SK-N-SH (cell line): ENCODE results near the gene TMEM221. TPM values are rescaled to one million over a fixed set of nuclear protein-coding genes. Genes with fewer than 3 reads are reported as not detected.

Experiments used
- CTCF ChIA-PET: fragments of 300-600, 350-600 bp; formaldehyde crosslinking; extraction: SDS; loops from one replicate; lab custom pipeline; 2021; lab: Yijun Ruan, JAX
- POLR2A ChIA-PET: fragments of 350-600 bp; sonication (Branson Sonifier 250); formaldehyde crosslinking; extraction: SDS; loops from one replicate; lab custom pipeline; 2020; ENCODE audit warnings: antibody characterized with exemption, inconsistent platforms; lab: Yijun Ruan, JAX
- DNase-seq: peaks from one replicate; pipeline ENCODE4 v3.0.0; 2012
- H2AFZ ChIP-seq: fragments of 200-600 bp; sonication (generic); 2 replicates; pipeline ENCODE4 v1.8.1; 2016; ENCODE audit warnings: antibody characterized with exemption, mild to moderate bottlenecking, low read depth
- H3F3A ChIP-seq: fragments of 200-600 bp; sonication (generic); replicated peaks from 2 replicates; pipeline ENCODE3; 2016; ENCODE audit warnings: antibody characterized with exemption, mild to moderate bottlenecking; ENCODE audit not compliant: insufficient read depth
- H3K27ac ChIP-seq, 2 experiments: fragments of 200-500 bp in 1 of 2; fragments of 200-600 bp in 1 of 2; sonication (Bioruptor generic) in 1 of 2; sonication (generic), shearing (Covaris generic) in 1 of 2; 2 replicates each; pipeline versions ENCODE4 v1.5.1 to v1.6.1; 2014 to 2016; ENCODE audit warnings: low read depth in 2 of 2, inconsistent platforms in 1 of 2, low read length in 1 of 2, mild to moderate bottlenecking in 1 of 2, mixed read lengths in 1 of 2
- H3K27me3 ChIP-seq: fragments of 200-600 bp; sonication (generic), shearing (Covaris generic); 2 replicates; pipeline ENCODE4 v1.6.1; 2016; ENCODE audit warnings: mixed run types; ENCODE audit not compliant: insufficient read depth
- H3K36me3 ChIP-seq, 2 experiments: fragments of 200-500 bp in 1 of 2; fragments of 200-600 bp in 1 of 2; sonication (Bioruptor generic) in 1 of 2; sonication (generic) in 1 of 2; replicated peaks in 1 of 2; 2 replicates each; pipeline versions ENCODE3 to v1.5.1; 2014 to 2016; ENCODE audit warnings: low read length in 1 of 2, mild to moderate bottlenecking in 1 of 2; ENCODE audit not compliant: insufficient read depth in 2 of 2, control insufficient read depth in 1 of 2
- H3K4me1 ChIP-seq, 2 experiments: fragments of 200-500 bp in 1 of 2; fragments of 200-600 bp in 1 of 2; sonication (Bioruptor generic) in 1 of 2; sonication (generic), shearing (Covaris generic) in 1 of 2; 2 replicates each; pipeline versions ENCODE4 v1.5.1 to v1.6.1; 2014 to 2016; ENCODE audit warnings: low read depth in 1 of 2, low read length in 1 of 2, mixed run types in 1 of 2; ENCODE audit not compliant: insufficient read depth in 2 of 2, control insufficient read depth in 1 of 2
- H3K4me2 ChIP-seq: fragments of 200-600 bp; sonication (generic), shearing (Covaris generic); 2 replicates; pipeline ENCODE4 v1.6.1; 2017; ENCODE audit warnings: mixed run types
- H3K4me3 ChIP-seq, 2 experiments: fragments of 200-500 bp in 1 of 2; fragments of 200-600 bp in 1 of 2; sonication (Bioruptor generic) in 1 of 2; sonication (generic), shearing (Covaris generic) in 1 of 2; 2 replicates each; pipeline versions ENCODE4 v1.5.1 to v1.8.1; 2014 to 2016; ENCODE audit warnings: low read depth in 2 of 2, inconsistent platforms in 1 of 2, low read length in 1 of 2, mild to moderate bottlenecking in 1 of 2, mixed read lengths in 1 of 2, moderate library complexity in 1 of 2
- H3K79me2 ChIP-seq: fragments of 200-600 bp; sonication (generic); 2 replicates; pipeline ENCODE4 v1.8.1; 2017; ENCODE audit warnings: mild to moderate bottlenecking; ENCODE audit not compliant: insufficient read depth
- H3K9ac ChIP-seq: fragments of 200-600 bp; sonication (generic); 2 replicates; pipeline ENCODE4 v1.6.1; 2017; ENCODE audit warnings: mixed run types
- H3K9me2 ChIP-seq: fragments of 200-600 bp; sonication (generic); 2 replicates; pipeline ENCODE4 v1.6.1; 2017; ENCODE audit warnings: mixed run types
- H3K9me3 ChIP-seq: fragments of 200-600 bp; sonication (generic); 2 replicates; pipeline ENCODE4 v1.6.1; 2017; ENCODE audit warnings: mixed run types, mild to moderate bottlenecking, moderate library complexity
- H4K20me1 ChIP-seq: fragments of 200-600 bp; sonication (generic); 2 replicates; pipeline ENCODE4 v1.6.1; 2017; ENCODE audit warnings: mild to moderate bottlenecking, mixed run types; ENCODE audit not compliant: insufficient read depth
- EP300 ChIP-seq, 2 experiments: IDR thresholded peaks; 2 replicates each; pipeline versions ENCODE4 v1.4.0 to v1.6.1; 2012; ENCODE audit warnings: borderline replicate concordance in 1 of 2, low read depth in 1 of 2, low read length in 1 of 2
- EZH2phosphoT487 ChIP-seq: fragments of 200-600 bp; sonication (generic); IDR thresholded peaks from 2 replicates; pipeline ENCODE4 v1.6.1; 2017; ENCODE audit warnings: low read depth, mixed run types, mild to moderate bottlenecking, antibody characterized with exemption, moderate library complexity, borderline replicate concordance
- FOSL2 ChIP-seq: IDR thresholded peaks from 2 replicates; pipeline ENCODE4 v1.4.0; 2012; ENCODE audit warnings: low read depth, mild to moderate bottlenecking, moderate library complexity, borderline replicate concordance
- FOXJ3 ChIP-seq: sonication (generic); formaldehyde crosslinking; IDR thresholded peaks from 2 replicates; pipeline ENCODE4 v1.5.1; 2020; ENCODE audit warnings: mild to moderate bottlenecking, missing genetic modification reagents
- FOXM1 ChIP-seq: IDR thresholded peaks from 2 replicates; pipeline ENCODE4 v1.4.0; 2012; ENCODE audit warnings: low read depth, mild to moderate bottlenecking
- JUND ChIP-seq: IDR thresholded peaks from 2 replicates; pipeline ENCODE4 v1.4.0; 2012
- POLR2AphosphoS5 ChIP-seq: IDR thresholded peaks from 2 replicates; pipeline ENCODE4 v1.6.1; 2012; ENCODE audit warnings: low read depth, low read length
- RAD21 ChIP-seq: IDR thresholded peaks from 2 replicates; pipeline ENCODE4 v1.6.1; 2012; ENCODE audit warnings: mild to moderate bottlenecking, low read length
- SIN3A ChIP-seq: IDR thresholded peaks from 2 replicates; pipeline ENCODE4 v1.6.1; 2012; ENCODE audit warnings: low read depth, mild to moderate bottlenecking, low read length, moderate library complexity, borderline replicate concordance
- TAF1 ChIP-seq: IDR thresholded peaks from 2 replicates; pipeline ENCODE4 v1.6.1; 2012; ENCODE audit warnings: low read depth, mild to moderate bottlenecking, low read length, moderate library complexity, borderline replicate concordance
- TCF12 ChIP-seq: IDR thresholded peaks from 2 replicates; pipeline ENCODE4 v1.4.0; 2012
- YY1 ChIP-seq: IDR thresholded peaks from 2 replicates; pipeline ENCODE4 v1.4.0; 2012; ENCODE audit warnings: low read depth, mild to moderate bottlenecking
- WGBS: methylation state at CpG from one replicate; pipeline ENCODE4 v1.1.6; 2017; ENCODE audit warnings: low lambda C conversion rate; 5-methylcytosine and 5-hydroxymethylcytosine counted together
- polyA plus RNA-seq, 3 experiments: library from polyadenylated mRNA; depleted of rRNA; stranded (reverse); fragments of >200 nt; gene quantifications; 2 replicates each; pipeline ENCODE4 v1.2.3, GENCODE V29; 2012
- TF ChIP-seq, protein P1 (sequence below): IDR thresholded peaks from 2 replicates; pipeline ENCODE4 v1.4.0; 2012; ENCODE audit warnings: low read depth, borderline replicate concordance
- TF ChIP-seq, protein P2 (sequence below): IDR thresholded peaks from 2 replicates; pipeline ENCODE4 v1.4.0; 2012; ENCODE audit warnings: low read depth
- TF ChIP-seq, protein P3 (sequence below): fragments of 150-350 bp; IDR thresholded peaks from 2 replicates; pipeline ENCODE4 v1.6.1; 2017; ENCODE audit warnings: antibody characterized with exemption, low read length, low read depth, borderline replicate concordance
- TF ChIP-seq, protein P4 (sequence below): fragments of 200-600 bp; sonication (generic); IDR thresholded peaks from 2 replicates; pipeline ENCODE4 v1.6.1; 2017; ENCODE audit warnings: antibody characterized with exemption, mild to moderate bottlenecking, moderate library complexity
- TF ChIP-seq, protein P5 (sequence below): IDR thresholded peaks from 2 replicates; pipeline ENCODE4; 2012
- TF ChIP-seq, protein P6 (sequence below): fragments of 150-350 bp; IDR thresholded peaks from 2 replicates; pipeline ENCODE4 v1.6.1; 2016; ENCODE audit warnings: mild to moderate bottlenecking, low read depth, low read length

Gene TMEM221
- polyA plus RNA-seq, 1 of the 3 experiments (the other 2 are of a cell fraction) = 0.62 TPM

DNA sequence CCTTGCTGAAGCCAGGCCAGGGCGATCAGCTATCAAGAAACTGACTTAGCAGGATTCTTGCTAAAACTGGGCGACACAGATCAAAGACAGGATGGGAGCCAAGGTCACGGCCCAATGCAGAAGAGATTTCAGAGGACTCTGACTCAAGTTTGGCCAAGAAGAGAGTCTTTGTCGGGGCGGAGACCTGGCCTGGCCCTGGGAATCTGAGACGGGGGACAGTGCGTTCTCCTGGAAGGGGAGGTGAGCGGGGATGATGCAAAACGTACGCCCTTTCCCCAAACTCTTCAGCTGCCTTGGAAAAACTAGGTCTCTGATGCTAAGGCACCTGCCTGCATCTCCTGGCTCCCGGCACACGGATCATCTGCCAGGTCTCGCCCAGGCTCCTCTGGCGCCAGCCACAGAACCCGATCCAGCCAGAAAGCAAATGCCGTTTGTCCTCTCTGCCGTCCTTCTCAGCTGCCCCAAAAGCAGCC is 18.8 kb downstream of the TMEM221 start:
- TF ChIP-seq EZH2phosphoT487 (no peak), FOXJ3 (CRISPR knock-in tag) (no peak), YY1 (no peak), FOXM1 (no peak), RAD21 (no peak), TAF1 (no peak), JUND (no peak), SIN3A (no peak)
- TF ChIP-seq, protein P1, sequence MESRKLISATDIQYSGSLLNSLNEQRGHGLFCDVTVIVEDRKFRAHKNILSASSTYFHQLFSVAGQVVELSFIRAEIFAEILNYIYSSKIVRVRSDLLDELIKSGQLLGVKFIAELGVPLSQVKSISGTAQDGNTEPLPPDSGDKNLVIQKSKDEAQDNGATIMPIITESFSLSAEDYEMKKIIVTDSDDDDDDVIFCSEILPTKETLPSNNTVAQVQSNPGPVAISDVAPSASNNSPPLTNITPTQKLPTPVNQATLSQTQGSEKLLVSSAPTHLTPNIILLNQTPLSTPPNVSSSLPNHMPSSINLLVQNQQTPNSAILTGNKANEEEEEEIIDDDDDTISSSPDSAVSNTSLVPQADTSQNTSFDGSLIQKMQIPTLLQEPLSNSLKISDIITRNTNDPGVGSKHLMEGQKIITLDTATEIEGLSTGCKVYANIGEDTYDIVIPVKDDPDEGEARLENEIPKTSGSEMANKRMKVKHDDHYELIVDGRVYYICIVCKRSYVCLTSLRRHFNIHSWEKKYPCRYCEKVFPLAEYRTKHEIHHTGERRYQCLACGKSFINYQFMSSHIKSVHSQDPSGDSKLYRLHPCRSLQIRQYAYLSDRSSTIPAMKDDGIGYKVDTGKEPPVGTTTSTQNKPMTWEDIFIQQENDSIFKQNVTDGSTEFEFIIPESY = no peak
- TF ChIP-seq, protein P2, sequence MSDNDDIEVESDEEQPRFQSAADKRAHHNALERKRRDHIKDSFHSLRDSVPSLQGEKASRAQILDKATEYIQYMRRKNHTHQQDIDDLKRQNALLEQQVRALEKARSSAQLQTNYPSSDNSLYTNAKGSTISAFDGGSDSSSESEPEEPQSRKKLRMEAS = no peak
- TF ChIP-seq, protein P3, sequence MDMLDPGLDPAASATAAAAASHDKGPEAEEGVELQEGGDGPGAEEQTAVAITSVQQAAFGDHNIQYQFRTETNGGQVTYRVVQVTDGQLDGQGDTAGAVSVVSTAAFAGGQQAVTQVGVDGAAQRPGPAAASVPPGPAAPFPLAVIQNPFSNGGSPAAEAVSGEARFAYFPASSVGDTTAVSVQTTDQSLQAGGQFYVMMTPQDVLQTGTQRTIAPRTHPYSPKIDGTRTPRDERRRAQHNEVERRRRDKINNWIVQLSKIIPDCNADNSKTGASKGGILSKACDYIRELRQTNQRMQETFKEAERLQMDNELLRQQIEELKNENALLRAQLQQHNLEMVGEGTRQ = no peak
- H3K36me3 ChIP-seq = no peaks in the 10 kb centered on the region
- no peaks in the 10 kb centered on the region for H3K27me3 ChIP-seq
- DNase-seq = no peak
- ChIA-PET POLR2A (no interaction called here), CTCF (interaction anchor here (1.0 to 2.9 kb wide), 4 partner anchors 10 to 44 kb away, joined by 3 to 11 read pairs (median 4); partner anchors contain the start of gene MVB12A)
- peaks cover 4% of the 10 kb centered on the region for H3F3A ChIP-seq
- H3K9me2 ChIP-seq = no peaks in the 10 kb centered on the region
- no peaks in the 10 kb centered on the region; a peak in 1 of 4 replicates for H3K4me1 ChIP-seq
- H3K4me2 ChIP-seq = no peak overlapping the region
- no peak overlapping the region for H3K27ac ChIP-seq
- H3K79me2 ChIP-seq = no peaks in the 10 kb centered on the region
- no peak overlapping the region for H2AFZ ChIP-seq
- no peaks in the 10 kb centered on the region for H3K9me3 ChIP-seq
- no peak overlapping the region for H3K9ac ChIP-seq
- H3K4me3 ChIP-seq = no peak overlapping the region
- no peaks in the 10 kb centered on the region for H4K20me1 ChIP-seq
- WGBS = 87% methylated on average over 11 of the region's 17 CpGs

DNA sequence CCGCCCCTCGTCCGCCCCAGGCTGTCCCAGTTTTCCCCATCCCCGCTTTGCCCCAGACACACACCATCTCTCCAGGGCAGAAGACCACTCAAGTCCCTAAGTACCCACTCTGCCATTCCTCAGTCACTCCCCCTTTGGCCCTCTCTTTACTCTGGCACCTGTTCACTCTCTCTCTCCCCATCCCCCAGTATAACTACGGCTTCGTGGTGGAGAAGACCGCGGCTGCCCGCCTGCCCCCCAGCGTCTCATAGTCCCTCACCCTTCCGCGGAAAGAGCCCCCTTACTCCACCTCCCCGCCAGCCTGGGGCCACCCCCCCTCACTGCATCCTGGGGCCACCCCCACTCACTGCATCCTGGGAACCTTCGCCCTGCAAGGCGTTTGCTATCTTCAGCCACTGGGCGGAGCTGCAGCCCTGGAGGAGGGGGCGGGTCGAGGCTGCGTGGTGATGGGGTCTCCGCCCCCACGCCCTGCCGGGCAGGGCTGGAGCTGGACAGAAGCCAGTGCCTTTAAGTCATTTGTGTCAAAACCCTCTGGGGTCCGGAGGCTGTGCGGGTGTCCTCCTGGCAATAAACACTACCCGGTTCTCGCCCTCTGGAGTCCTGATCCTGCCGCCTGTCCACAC is 23.6 kb downstream of the TMEM221 start:
- H3K36me3 ChIP-seq = peaks cover 3 to 7% of the 10 kb centered on the region in 2 experiments
- no peak overlapping the region for H3K4me2 ChIP-seq
- peaks cover 0 to 4% of the 10 kb centered on the region in 2 experiments; a peak in 1 of 4 replicates for H3K4me1 ChIP-seq
- H3K79me2 ChIP-seq = no peaks in the 10 kb centered on the region
- H3K9me2 ChIP-seq = no peaks in the 10 kb centered on the region
- no peak overlapping the region for H2AFZ ChIP-seq
- peaks cover 4% of the 10 kb centered on the region for H3F3A ChIP-seq
- no peaks in the 10 kb centered on the region for H3K9me3 ChIP-seq
- POLR2A ChIA-PET = no interaction called here
- H3K27ac ChIP-seq = no peak overlapping the region
- no peaks in the 10 kb centered on the region for H3K27me3 ChIP-seq
- no peaks in the 10 kb centered on the region for H4K20me1 ChIP-seq
- CTCF ChIA-PET = interaction anchor here (0.6 to 1.3 kb wide), 8 partner anchors 10 to 179 kb away, joined by 3 to 7 read pairs (median 4); partner anchors contain the start of gene TMEM221
- peak overlapping the region in 1 of 2 experiments; percentile 26; a peak in 1 of 4 replicates for H3K4me3 ChIP-seq
- H3K9ac ChIP-seq = no peak overlapping the region
- DNase-seq = peak; percentile 91
- 52% methylated on average over 19 of the region's 27 CpGs for WGBS
- TF ChIP-seq EP300 (IDR thresholded peaks at IDR 0.05; ENCODE audit: borderline replicate concordance in 1 of 2, low read depth in 1 of 2, low read length in 1 of 2) (no peak), FOSL2 (no peak), TAF1 (no peak), TCF12 (no peak), SIN3A (no peak), POLR2AphosphoS5 (no peak)
- TF ChIP-seq, protein P4, sequence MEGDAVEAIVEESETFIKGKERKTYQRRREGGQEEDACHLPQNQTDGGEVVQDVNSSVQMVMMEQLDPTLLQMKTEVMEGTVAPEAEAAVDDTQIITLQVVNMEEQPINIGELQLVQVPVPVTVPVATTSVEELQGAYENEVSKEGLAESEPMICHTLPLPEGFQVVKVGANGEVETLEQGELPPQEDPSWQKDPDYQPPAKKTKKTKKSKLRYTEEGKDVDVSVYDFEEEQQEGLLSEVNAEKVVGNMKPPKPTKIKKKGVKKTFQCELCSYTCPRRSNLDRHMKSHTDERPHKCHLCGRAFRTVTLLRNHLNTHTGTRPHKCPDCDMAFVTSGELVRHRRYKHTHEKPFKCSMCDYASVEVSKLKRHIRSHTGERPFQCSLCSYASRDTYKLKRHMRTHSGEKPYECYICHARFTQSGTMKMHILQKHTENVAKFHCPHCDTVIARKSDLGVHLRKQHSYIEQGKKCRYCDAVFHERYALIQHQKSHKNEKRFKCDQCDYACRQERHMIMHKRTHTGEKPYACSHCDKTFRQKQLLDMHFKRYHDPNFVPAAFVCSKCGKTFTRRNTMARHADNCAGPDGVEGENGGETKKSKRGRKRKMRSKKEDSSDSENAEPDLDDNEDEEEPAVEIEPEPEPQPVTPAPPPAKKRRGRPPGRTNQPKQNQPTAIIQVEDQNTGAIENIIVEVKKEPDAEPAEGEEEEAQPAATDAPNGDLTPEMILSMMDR = peak; percentile 45
- TF ChIP-seq, protein P5, sequence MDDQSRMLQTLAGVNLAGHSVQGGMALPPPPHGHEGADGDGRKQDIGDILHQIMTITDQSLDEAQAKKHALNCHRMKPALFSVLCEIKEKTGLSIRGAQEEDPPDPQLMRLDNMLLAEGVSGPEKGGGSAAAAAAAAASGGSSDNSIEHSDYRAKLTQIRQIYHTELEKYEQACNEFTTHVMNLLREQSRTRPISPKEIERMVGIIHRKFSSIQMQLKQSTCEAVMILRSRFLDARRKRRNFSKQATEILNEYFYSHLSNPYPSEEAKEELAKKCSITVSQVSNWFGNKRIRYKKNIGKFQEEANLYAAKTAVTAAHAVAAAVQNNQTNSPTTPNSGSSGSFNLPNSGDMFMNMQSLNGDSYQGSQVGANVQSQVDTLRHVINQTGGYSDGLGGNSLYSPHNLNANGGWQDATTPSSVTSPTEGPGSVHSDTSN = no peak
- TF ChIP-seq, protein P2 = no peak
- TF ChIP-seq, protein P6, sequence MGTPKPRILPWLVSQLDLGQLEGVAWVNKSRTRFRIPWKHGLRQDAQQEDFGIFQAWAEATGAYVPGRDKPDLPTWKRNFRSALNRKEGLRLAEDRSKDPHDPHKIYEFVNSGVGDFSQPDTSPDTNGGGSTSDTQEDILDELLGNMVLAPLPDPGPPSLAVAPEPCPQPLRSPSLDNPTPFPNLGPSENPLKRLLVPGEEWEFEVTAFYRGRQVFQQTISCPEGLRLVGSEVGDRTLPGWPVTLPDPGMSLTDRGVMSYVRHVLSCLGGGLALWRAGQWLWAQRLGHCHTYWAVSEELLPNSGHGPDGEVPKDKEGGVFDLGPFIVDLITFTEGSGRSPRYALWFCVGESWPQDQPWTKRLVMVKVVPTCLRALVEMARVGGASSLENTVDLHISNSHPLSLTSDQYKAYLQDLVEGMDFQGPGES = no peak
